MM.1S (cell line): ENCODE data around the gene MKLN1.

ENCODE experiments used
- CTCF ChIP-seq: fragments of 300-600 bp; sonication (generic); IDR thresholded peaks from 2 replicates; pipeline ENCODE4 v1.5.1; 2016; ENCODE audit warnings: antibody characterized with exemption, low read length, mixed read lengths
- EZH2 ChIP-seq: fragments of 300-600 bp; sonication (generic); optimal IDR thresholded peaks from 2 replicates; pipeline ENCODE3; 2017; ENCODE audit warnings: low read depth, mild to moderate bottlenecking, antibody characterized with exemption, low read length, mixed read lengths
- EZH2phosphoT487 ChIP-seq: fragments of 300-600 bp; sonication (generic); IDR thresholded peaks from 2 replicates; pipeline ENCODE4 v1.6.1; 2018; ENCODE audit warnings: antibody characterized with exemption, low read length

- TF ChIP-seq CTCF (no peak), EZH2 (no peak), EZH2phosphoT487 (no peak)
Measured at GRCh38 chr7:131294553-131294952, 33.1 kb upstream of the MKLN1 start.
